Kidney (tissue), 14 donors: ENCODE data around the gene GALNT6. TPM values are rescaled to one million over a fixed set of nuclear protein-coding genes. Genes with fewer than 3 reads are reported as not detected.

ENCODE experiments used
- DNase-seq, 5 donors: peaks; one replicate each; pipeline ENCODE4 v3.0.0-alpha.2; 2013 to 2020
- FAIRE-seq: peaks from 2 replicates; lab custom pipeline; 2012; peaks lifted over from hg19 to GRCh38; lab: Jason Lieb, UNC
- H3K27ac ChIP-seq, 2 donors: one replicate each; pipeline ENCODE4 v1.7.0; 2013; ENCODE audit warnings: low read depth in 2 of 2, low read length in 2 of 2, inconsistent platforms in 1 of 2
- H3K27me3 ChIP-seq: one replicate; pipeline ENCODE4 v1.7.1; 2013; ENCODE audit warnings: low read length, inconsistent platforms; ENCODE audit not compliant: control insufficient read depth, insufficient read depth
- H3K36me3 ChIP-seq, 3 donors: one replicate each; pipeline versions ENCODE4 v1.7.0 to v1.7.1; 2013; ENCODE audit warnings: low read length in 3 of 3, control low read depth in 1 of 3, inconsistent platforms in 1 of 3; ENCODE audit not compliant: insufficient read depth in 3 of 3, control insufficient read depth in 2 of 3
- H3K4me1 ChIP-seq, 3 donors: one replicate each; pipeline versions ENCODE4 v1.7.0 to v1.7.1; 2013; ENCODE audit warnings: low read length in 3 of 3, inconsistent platforms in 1 of 3, low read depth in 1 of 3; ENCODE audit not compliant: control insufficient read depth in 2 of 3, insufficient read depth in 2 of 3
- H3K4me3 ChIP-seq, 3 donors: one replicate each; pipeline versions ENCODE4 v1.7.0 to v1.8.1; 2013; ENCODE audit warnings: low read length in 3 of 3, control low read depth in 1 of 3, inconsistent platforms in 1 of 3
- H3K9ac ChIP-seq, 3 donors: one replicate each; pipeline versions ENCODE4 v1.7.0 to v1.7.1; 2013; ENCODE audit warnings: low read length in 3 of 3, control low read depth in 1 of 3, inconsistent platforms in 1 of 3
- H3K9me3 ChIP-seq, 3 donors: one replicate each; pipeline versions ENCODE4 v1.7.0 to v1.7.1; 2013; ENCODE audit warnings: low read length in 3 of 3, control low read depth in 1 of 3, inconsistent platforms in 1 of 3; ENCODE audit not compliant: control insufficient read depth in 2 of 3, insufficient read depth in 1 of 3
- intact Hi-C: fragments of 100-400 bp; cut with DNase I; formaldehyde crosslinking; loops from one replicate; pipeline ENCODE4 v1.11.1; 2022
- polyA plus RNA-seq: library from polyadenylated mRNA; stranded (reverse); fragments of 350-450 nt; fragmentation: Illumina TruSeq; extraction: RNeasy Lipid Tissue Mini Kit (QIAGEN cat#74804); gene quantifications from one replicate; pipeline ENCODE4 v1.2.3, GENCODE V29; 2014; ENCODE audit warnings: low read depth, low replicate concordance; ENCODE audit not compliant: insufficient read depth
- total RNA-seq: library from RNA; stranded (reverse); fragmentation: NEBNext Ultra II Directional; extraction: Animal tissue kit (Norgen Biotek cat#: 25700); gene quantifications from one replicate; pipeline ENCODE4 v1.2.1, GENCODE V29; 2021
- TF ChIP-seq, protein P1 (sequence below): IDR thresholded peaks from 3 replicates; pipeline ENCODE4 v1.5.1; 2012; ENCODE audit warnings: mild to moderate bottlenecking, moderate library complexity, borderline replicate concordance; ENCODE audit not compliant: insufficient read depth; ENCODE audit errors: extremely low read depth
- donor health status: control.
- donor health status: control.
- donor health status: control.
- donor health status: control.
- donor health status: control.
- donor health status: DM: yes; HTN: yes; CAD: no.
- donor health status: Normal renal cell carcinoma (clear cell type).

The GALNT6 gene
- total and polyA plus RNA-seq, 2 donors from 2014 or later, result 2.1 to 16.8 TPM

DNA sequence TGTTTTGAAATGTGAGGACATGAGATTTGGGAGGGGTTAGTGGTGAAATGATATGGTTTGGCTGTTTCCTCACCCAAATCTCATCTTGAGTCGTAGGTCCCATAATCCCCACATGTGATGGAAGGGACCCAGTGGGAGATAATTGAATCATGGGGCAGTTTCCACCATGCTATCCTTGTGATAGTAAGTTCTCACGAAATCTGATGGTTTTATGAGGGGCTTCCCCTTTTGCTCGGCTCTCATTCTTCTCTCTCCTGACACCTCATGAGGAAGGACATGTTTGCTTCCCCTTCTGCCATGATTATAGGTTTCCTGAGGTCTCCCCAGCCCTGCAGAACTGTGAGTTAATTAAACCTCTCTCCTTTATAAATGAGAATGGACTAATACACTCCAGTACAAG lies 18.0 kb downstream of the GALNT6 start:
- H3K36me3 ChIP-seq, result no peaks in the 10 kb centered on the region
- H3K27ac ChIP-seq, result no peak overlapping the region
- no peaks in the 10 kb centered on the region for H3K9me3 ChIP-seq
- peaks cover 4 to 8% (median 6%) of the 10 kb centered on the region in 3 donors for H3K4me1 ChIP-seq
- H3K4me3 ChIP-seq, result no peak overlapping the region
- no peaks in the 10 kb centered on the region for H3K27me3 ChIP-seq
- DNase-seq, result no peak
- FAIRE-seq, result no peak
- no peak overlapping the region for H3K9ac ChIP-seq
- intact Hi-C loops, result no loop called here
- TF ChIP-seq, protein P1, sequence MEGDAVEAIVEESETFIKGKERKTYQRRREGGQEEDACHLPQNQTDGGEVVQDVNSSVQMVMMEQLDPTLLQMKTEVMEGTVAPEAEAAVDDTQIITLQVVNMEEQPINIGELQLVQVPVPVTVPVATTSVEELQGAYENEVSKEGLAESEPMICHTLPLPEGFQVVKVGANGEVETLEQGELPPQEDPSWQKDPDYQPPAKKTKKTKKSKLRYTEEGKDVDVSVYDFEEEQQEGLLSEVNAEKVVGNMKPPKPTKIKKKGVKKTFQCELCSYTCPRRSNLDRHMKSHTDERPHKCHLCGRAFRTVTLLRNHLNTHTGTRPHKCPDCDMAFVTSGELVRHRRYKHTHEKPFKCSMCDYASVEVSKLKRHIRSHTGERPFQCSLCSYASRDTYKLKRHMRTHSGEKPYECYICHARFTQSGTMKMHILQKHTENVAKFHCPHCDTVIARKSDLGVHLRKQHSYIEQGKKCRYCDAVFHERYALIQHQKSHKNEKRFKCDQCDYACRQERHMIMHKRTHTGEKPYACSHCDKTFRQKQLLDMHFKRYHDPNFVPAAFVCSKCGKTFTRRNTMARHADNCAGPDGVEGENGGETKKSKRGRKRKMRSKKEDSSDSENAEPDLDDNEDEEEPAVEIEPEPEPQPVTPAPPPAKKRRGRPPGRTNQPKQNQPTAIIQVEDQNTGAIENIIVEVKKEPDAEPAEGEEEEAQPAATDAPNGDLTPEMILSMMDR, result no peak

DNA sequence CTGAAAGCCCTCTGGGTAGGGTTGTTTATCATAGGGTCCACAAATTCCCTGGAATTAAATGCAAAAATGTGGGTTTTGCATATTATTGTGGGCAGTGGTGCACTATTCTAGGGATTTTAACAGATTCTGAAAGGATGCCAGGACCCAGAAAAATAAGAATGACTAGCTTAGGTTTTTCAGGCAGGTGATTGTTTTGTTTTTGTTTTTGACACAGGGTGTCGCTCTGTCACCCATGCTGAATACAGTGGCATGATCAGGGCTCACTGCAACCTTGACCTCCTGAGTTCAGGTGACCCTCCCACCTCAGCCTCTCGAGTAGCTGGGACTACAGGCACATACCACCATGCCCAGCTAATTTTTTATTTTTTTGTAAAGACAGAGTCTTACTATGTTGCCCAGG lies 19.2 kb downstream of the GALNT6 start:
- intact Hi-C loops, result no loop called here
- H3K36me3 ChIP-seq, result no peaks in the 10 kb centered on the region
- no peak overlapping the region for H3K4me3 ChIP-seq
- H3K4me1 ChIP-seq, result peaks cover 4 to 8% (median 6%) of the 10 kb centered on the region in 3 donors
- DNase-seq, result no peak
- no peaks in the 10 kb centered on the region for H3K27me3 ChIP-seq
- TF ChIP-seq, protein P1, result peak; percentile 2
- H3K9ac ChIP-seq, result peak overlapping the region in 1 of 3 donors; percentile 53
- H3K9me3 ChIP-seq, result no peaks in the 10 kb centered on the region
- H3K27ac ChIP-seq, result peak overlapping the region; percentile 16 to 80
- no peak for FAIRE-seq

DNA sequence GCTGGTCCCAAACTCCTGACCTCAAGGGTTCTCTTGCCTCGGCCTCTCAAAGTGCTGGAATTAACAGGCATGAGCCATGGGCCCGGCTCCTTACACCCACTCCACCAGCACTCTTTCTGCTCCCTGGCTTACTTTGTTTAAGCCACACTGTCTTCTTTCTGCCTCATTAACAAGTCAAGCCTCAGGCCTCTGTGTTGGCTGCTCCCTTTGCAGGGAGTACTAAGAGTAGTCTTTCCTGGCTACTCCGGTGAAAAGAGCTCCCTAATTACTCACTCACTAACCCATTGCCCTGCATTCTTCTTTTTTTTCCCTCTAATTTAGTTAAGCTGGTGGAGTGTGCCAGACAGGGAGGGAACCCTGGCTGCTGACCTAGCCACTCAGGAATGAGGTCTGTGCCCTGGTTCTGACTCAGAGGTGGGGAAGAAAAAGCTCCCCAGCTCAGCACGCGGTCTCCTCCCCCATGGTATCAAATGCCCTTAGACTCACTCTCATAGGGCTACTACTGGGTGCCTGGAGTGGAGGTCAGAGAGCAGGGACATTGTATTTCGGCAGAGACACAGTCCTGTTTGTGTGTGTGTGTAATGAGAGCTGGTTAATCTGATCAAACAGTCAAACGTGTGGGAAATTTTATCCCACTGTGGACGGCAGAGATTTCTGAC lies 19.8 kb downstream of the GALNT6 start:
- Histone ChIP-seq H3K9me3 (no peaks in the 10 kb centered on the region), H3K4me1 (peaks cover 4 to 8% (median 6%) of the 10 kb centered on the region in 3 donors), H3K27ac (peak overlapping the region; percentile 16 to 80), H3K9ac (peak overlapping the region in 1 of 3 donors; percentile 53), H3K4me3 (peak overlapping the region in 1 of 3 donors; percentile 1), H3K36me3 (no peaks in the 10 kb centered on the region), H3K27me3 (no peaks in the 10 kb centered on the region)
- intact Hi-C loops, result no loop called here
- TF ChIP-seq, protein P1, result no peak
- peak; percentile 88 to 97 (median 94) for DNase-seq
- FAIRE-seq, result peak; percentile 59
